T-helper 2 cell treated with Interferon-gamma antibody and Interleukin-4, amounts not matched to agents 5 μg/mL and 100 μg/mL, for 36 hours (primary cell): ENCODE data around the gene TAF15.

Experiments
- DNase-seq: peaks from one replicate; pipeline ENCODE4 v3.0.0; 2021; ENCODE audit warnings: low spot score
- H3K27ac Mint-ChIP-seq: one replicate; pipeline ENCODE4 v1.8.0; 2021; ENCODE audit warnings: mild to moderate bottlenecking, mixed read lengths
- H3K27me3 Mint-ChIP-seq: one replicate; pipeline ENCODE4 v1.8.0; 2021; ENCODE audit warnings: low read depth, mixed read lengths
- H3K36me3 Mint-ChIP-seq: one replicate; pipeline ENCODE4 v1.8.0; 2021; ENCODE audit warnings: low read depth, mixed read lengths
- H3K4me1 Mint-ChIP-seq: one replicate; pipeline ENCODE4 v1.8.0; 2021; ENCODE audit warnings: low read depth, mixed read lengths
- H3K4me3 Mint-ChIP-seq: one replicate; pipeline ENCODE4 v1.8.0; 2022; ENCODE audit warnings: mild to moderate bottlenecking, moderate library complexity, mixed read lengths
- H3K9me3 Mint-ChIP-seq: one replicate; pipeline ENCODE4 v1.8.0; 2021; ENCODE audit warnings: mixed read lengths

Gene TAF15

DNA sequence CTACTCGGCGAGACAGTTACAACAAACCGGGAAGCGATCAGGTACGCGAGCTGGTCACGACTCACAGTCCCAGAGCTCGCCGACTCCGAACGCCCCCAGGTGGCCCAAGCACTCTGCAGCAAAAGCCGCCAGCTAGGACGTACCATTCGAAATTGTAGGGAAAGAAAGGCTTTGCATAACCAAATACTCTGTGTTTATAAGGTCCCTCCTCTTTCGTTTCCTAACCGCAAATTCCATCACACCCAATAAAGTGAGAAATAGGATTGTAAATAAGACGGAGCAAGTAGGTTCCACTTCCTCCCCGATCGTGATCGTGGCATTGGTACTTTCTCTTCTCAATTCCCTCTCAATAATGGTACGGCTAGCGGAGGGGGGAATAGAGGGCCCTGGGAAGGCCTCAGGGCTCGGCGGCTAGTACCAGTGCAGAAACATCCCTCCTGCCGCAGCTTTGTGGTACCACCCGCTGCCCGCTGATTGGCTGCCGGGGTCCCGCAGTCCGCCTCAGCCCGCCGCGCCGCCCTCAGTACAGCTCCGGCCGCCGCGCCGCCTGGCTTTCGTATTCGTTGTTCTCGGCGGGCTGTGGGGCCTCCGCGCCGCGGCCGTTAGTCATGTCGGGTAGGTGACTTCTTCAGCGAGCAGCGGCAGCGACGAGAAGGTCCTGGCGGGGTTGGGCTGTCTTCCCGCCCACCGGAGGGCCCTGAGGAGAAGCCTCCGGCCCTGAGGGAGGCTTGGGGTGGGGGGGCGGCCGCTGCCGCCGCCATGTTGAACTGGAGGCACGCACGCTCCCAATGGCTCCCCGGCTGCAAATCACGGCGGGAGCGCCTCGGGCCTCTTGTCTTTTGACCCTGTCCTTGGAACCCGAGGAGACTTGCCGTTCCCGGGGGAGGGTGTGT lies at the start of gene TAF15:
Gene TAF15 (plus strand): TSS at position 523 of the 893 bp plus-strand sequence. CDS start 86 bp downstream, at position 609.
- H3K27ac Mint-ChIP-seq, result peak within 1 kb of the TSS; percentile 93
- no peaks in the 10 kb centered on the region for H3K27me3 Mint-ChIP-seq
- H3K4me3 Mint-ChIP-seq, result peak within 1 kb of the TSS; percentile 90
- DNase-seq, result peak; percentile 96
- no peaks in the 10 kb centered on the region for H3K9me3 Mint-ChIP-seq
- peaks cover 8% of the 10 kb centered on the region for H3K36me3 Mint-ChIP-seq
- H3K4me1 Mint-ChIP-seq, result peaks cover 49% of the 10 kb centered on the region

GRCh38 chr17:35760587-35760986 lies 48.7 kb upstream of the TAF15 start, which contains the start of gene C17orf50:
TSS of gene C17orf50 (plus strand) at chr17:35760887. CDS start at chr17:35760942, 55 bp downstream.
- peaks cover 7% of the 10 kb centered on the region for H3K4me1 Mint-ChIP-seq
- H3K4me3 Mint-ChIP-seq, result no peak within 1 kb of the TSS
- H3K9me3 Mint-ChIP-seq, result no peaks in the 10 kb centered on the region
- H3K27ac Mint-ChIP-seq, result no peak within 1 kb of the TSS
- peaks cover 6% of the 10 kb centered on the region for H3K27me3 Mint-ChIP-seq
- DNase-seq, result no peak
- H3K36me3 Mint-ChIP-seq, result no peaks in the 10 kb centered on the region

GRCh38 chr17:35761601-35762000 lies 47.7 kb upstream of the TAF15 start:
- peaks cover 6% of the 10 kb centered on the region for H3K27me3 Mint-ChIP-seq
- H3K27ac Mint-ChIP-seq, result no peak overlapping the region
- no peaks in the 10 kb centered on the region for H3K36me3 Mint-ChIP-seq
- H3K9me3 Mint-ChIP-seq, result no peaks in the 10 kb centered on the region
- no peak for DNase-seq
- H3K4me3 Mint-ChIP-seq, result no peak overlapping the region
- peaks cover 7% of the 10 kb centered on the region for H3K4me1 Mint-ChIP-seq

DNA sequence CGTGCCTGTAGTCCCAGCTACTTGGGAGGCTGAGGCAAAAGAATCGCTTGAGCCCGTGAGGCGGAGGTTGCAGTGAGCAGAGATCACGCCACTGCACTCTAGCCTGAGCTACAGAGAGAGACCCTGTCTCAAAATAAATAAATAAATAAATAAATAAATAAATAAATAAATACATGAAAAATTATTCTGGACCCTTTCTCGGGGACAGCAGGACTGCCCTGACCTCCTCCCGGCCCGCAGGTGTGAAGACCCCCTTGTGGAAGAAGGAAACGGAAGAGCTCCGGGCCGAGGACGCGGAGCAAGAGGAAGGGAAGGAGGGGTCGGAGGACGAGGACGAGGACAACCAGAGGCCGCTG lies 45.5 kb upstream of the TAF15 start:
- Mint-ChIP-seq H3K27me3 (peaks cover 7% of the 10 kb centered on the region), H3K4me3 (peak overlapping the region; percentile 88), H3K4me1 (peaks cover 7% of the 10 kb centered on the region), H3K27ac (no peak overlapping the region), H3K36me3 (no peaks in the 10 kb centered on the region), H3K9me3 (no peaks in the 10 kb centered on the region)
- no peak for DNase-seq

DNA sequence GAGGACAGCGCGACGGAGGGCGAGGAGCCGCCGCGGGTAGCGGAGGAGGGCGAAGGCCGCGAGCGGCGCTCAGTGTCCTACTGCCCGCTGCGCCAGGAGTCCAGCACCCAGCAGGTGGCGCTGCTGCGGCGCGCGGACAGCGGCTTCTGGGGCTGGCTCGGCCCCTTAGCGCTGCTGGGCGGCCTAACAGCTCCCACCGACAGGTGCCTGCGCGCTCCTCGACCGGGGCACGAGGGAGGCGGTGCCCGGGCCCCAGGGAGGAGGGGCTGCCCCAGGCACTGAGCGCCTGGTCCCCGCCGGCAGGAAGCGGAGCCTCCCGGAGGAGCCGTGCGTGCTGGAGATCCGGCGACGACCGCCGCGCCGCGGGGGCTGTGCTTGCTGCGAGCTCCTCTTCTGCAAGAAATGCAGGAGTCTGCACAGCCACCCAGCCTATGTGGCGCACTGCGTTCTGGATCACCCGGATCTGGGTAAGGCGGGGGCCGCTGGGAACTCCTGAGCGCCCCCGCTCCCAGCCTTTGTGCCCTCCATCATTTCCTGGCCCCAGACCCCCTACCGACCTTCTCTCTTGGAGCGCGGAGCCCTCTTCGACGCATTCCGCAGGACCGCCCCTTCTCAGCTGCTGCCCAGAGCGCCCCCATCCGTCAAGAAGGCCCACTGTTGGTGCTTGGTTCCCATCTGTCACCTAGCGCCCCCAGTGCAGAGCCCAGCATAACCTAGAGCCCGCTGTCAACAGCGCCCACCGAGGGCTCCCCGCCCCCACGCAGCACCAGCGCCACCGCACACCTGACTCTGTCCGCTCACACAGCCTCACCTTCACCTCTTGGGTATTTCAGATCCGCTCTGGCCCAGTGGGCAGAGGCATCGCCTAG lies 44.9 kb upstream of the TAF15 start:
- DNase-seq, result peak; percentile 91
- H3K27ac Mint-ChIP-seq, result peak overlapping the region; percentile 84
- H3K9me3 Mint-ChIP-seq, result no peaks in the 10 kb centered on the region
- H3K36me3 Mint-ChIP-seq, result no peaks in the 10 kb centered on the region
- H3K27me3 Mint-ChIP-seq, result peaks cover 9% of the 10 kb centered on the region
- peaks cover 7% of the 10 kb centered on the region for H3K4me1 Mint-ChIP-seq
- H3K4me3 Mint-ChIP-seq, result peak overlapping the region; percentile 88

DNA sequence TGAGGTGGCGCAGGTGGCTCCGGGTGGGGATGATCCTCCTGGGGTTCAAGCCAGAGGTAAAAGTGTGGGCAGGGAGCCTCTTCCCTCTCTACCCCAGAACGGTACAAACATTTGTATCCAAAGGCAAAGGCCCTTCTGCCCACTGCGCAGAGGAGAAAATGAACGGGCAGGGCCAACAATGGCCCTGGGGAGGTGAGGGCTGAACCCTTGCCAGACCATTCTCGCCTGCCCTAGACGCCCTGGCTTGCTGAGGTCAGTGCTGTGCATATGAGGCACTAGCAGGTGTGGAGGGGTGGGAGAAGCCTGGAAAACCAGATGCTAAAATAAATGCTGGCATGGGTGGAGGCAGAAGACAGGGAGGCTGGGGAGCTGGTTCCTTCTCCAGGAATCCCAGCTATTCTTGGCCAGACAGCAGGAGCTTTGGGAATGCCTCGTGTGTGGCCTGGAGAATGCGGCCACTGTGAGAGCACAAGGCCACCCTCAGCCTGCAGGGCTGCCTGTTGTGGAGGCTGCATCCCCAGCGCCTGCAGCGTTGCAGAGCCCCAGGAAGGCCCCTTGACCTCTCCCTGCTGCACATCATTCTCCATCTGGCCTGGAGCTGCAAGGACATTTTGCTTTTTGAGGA lies 44.1 kb upstream of the TAF15 start:
- DNase-seq, result no peak
- H3K4me3 Mint-ChIP-seq, result peak overlapping the region; percentile 88
- H3K27me3 Mint-ChIP-seq, result peaks cover 10% of the 10 kb centered on the region
- H3K27ac Mint-ChIP-seq, result no peak overlapping the region
- no peaks in the 10 kb centered on the region for H3K36me3 Mint-ChIP-seq
- no peaks in the 10 kb centered on the region for H3K9me3 Mint-ChIP-seq
- H3K4me1 Mint-ChIP-seq, result peaks cover 7% of the 10 kb centered on the region

- no peaks in the 10 kb centered on the region for H3K36me3 Mint-ChIP-seq
- no peak overlapping the region for H3K27ac Mint-ChIP-seq
- peaks cover 10% of the 10 kb centered on the region for H3K27me3 Mint-ChIP-seq
- DNase-seq, result no peak
- H3K9me3 Mint-ChIP-seq, result no peaks in the 10 kb centered on the region
- peaks cover 7% of the 10 kb centered on the region for H3K4me1 Mint-ChIP-seq
- no peak overlapping the region for H3K4me3 Mint-ChIP-seq
Observed at GRCh38 chr17:35765756-35766488, 43.4 kb upstream of the TAF15 start.

GRCh38 chr17:35766489-35766877 lies 42.8 kb upstream of the TAF15 start:
- no peaks in the 10 kb centered on the region for H3K36me3 Mint-ChIP-seq
- H3K4me3 Mint-ChIP-seq, result no peak overlapping the region
- no peak for DNase-seq
- H3K27ac Mint-ChIP-seq, result no peak overlapping the region
- H3K27me3 Mint-ChIP-seq, result peaks cover 10% of the 10 kb centered on the region
- H3K4me1 Mint-ChIP-seq, result peaks cover 7% of the 10 kb centered on the region
- H3K9me3 Mint-ChIP-seq, result no peaks in the 10 kb centered on the region

GRCh38 chr17:35766903-35767510 lies 42.3 kb upstream of the TAF15 start:
- Mint-ChIP-seq H3K27me3 (peaks cover 13% of the 10 kb centered on the region), H3K9me3 (no peaks in the 10 kb centered on the region), H3K27ac (no peak overlapping the region), H3K36me3 (no peaks in the 10 kb centered on the region), H3K4me1 (peaks cover 7% of the 10 kb centered on the region), H3K4me3 (no peak overlapping the region)
- DNase-seq, result no peak

DNA sequence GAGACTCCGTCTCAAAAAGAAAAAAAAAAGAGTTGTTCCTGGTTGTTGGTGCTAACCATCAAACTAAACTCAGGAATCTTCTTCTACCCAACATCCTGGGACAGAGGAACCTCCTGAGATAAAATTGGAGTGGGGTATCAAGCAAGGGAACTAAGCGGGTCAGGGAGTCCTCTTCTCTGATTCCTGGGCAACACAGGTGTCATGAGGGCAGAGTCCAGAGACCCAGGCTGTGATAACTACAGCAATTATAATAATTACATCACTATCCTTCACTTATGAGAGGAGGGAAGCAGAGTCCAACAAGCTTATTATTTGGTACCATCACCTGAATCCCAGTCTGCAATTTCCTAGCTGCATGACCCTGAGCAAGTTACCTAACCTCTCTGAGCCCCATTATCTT lies 40.5 kb upstream of the TAF15 start:
- Mint-ChIP-seq H3K4me1 (peaks cover 6% of the 10 kb centered on the region), H3K4me3 (no peak overlapping the region), H3K27me3 (peaks cover 19% of the 10 kb centered on the region), H3K9me3 (no peaks in the 10 kb centered on the region), H3K36me3 (no peaks in the 10 kb centered on the region), H3K27ac (no peak overlapping the region)
- no peak for DNase-seq

- no peak for DNase-seq
- peaks cover 19% of the 10 kb centered on the region for H3K27me3 Mint-ChIP-seq
- H3K4me3 Mint-ChIP-seq, result no peak overlapping the region
- H3K9me3 Mint-ChIP-seq, result no peaks in the 10 kb centered on the region
- no peak overlapping the region for H3K27ac Mint-ChIP-seq
- peaks cover 1% of the 10 kb centered on the region for H3K4me1 Mint-ChIP-seq
- H3K36me3 Mint-ChIP-seq, result no peaks in the 10 kb centered on the region
Observed at GRCh38 chr17:35769895-35770486, 39.3 kb upstream of the TAF15 start.

GRCh38 chr17:35773129-35773528 lies 36.2 kb upstream of the TAF15 start:
- no peaks in the 10 kb centered on the region for H3K4me1 Mint-ChIP-seq
- no peak overlapping the region for H3K4me3 Mint-ChIP-seq
- H3K27ac Mint-ChIP-seq, result no peak overlapping the region
- H3K9me3 Mint-ChIP-seq, result no peaks in the 10 kb centered on the region
- peaks cover 22% of the 10 kb centered on the region for H3K27me3 Mint-ChIP-seq
- no peak for DNase-seq
- H3K36me3 Mint-ChIP-seq, result no peaks in the 10 kb centered on the region
